ENCODE data around the gene RPS6KB2. TPM values are rescaled to one million over a fixed set of nuclear protein-coding genes. Genes with fewer than 3 reads are reported as not detected.

RPS6KB2 gene
- total and polyA plus RNA-seq, 7 donors = 27.1 to 70.2 (median 55.9) TPM

DNA sequence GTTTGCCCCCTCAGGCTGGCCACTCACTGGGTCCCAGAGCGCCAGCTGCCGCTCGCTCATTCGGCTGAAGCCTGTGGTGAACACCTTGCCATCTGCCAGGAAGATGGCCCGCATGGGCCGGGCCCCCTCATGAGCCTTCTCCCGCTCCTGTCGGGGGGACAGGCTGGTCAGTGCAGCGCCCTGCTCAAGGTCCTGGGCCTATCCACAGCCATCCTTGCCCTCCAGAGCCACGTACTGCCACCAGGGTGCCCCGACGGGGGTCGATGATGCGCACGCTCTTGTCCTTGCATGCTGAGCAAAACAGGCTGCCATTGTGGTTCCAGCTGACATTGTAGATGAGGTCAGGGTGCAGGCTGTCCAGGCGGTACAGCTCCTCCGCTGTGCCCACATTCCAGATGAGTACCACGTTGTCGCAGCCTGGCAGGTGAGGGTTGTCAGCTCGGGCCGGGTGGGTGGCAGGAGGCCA lies 12.8 kb downstream of the RPS6KB2 start:
- Histone ChIP-seq H3K27ac (peak overlapping the region in 2 of 4 donors; percentile 8 to 44), H3K4me1 (peaks cover 0 to 42% (median 27%) of the 10 kb centered on the region in 4 donors), H3K36me3 (peaks cover 0 to 49% (median 18%) of the 10 kb centered on the region in 4 donors), H3K4me3 (no peak overlapping the region), H3K27me3 (no peaks in the 10 kb centered on the region), H3K9me3 (no peaks in the 10 kb centered on the region)
- intact Hi-C loops (cut with DNase I) = no loop called here
- 86 to 91% methylated on average over 21 of the region's 21 CpGs for WGBS, 2 donors
- DNase-seq = no peak
- TF ChIP-seq, protein P1, sequence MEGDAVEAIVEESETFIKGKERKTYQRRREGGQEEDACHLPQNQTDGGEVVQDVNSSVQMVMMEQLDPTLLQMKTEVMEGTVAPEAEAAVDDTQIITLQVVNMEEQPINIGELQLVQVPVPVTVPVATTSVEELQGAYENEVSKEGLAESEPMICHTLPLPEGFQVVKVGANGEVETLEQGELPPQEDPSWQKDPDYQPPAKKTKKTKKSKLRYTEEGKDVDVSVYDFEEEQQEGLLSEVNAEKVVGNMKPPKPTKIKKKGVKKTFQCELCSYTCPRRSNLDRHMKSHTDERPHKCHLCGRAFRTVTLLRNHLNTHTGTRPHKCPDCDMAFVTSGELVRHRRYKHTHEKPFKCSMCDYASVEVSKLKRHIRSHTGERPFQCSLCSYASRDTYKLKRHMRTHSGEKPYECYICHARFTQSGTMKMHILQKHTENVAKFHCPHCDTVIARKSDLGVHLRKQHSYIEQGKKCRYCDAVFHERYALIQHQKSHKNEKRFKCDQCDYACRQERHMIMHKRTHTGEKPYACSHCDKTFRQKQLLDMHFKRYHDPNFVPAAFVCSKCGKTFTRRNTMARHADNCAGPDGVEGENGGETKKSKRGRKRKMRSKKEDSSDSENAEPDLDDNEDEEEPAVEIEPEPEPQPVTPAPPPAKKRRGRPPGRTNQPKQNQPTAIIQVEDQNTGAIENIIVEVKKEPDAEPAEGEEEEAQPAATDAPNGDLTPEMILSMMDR (IDR thresholded peaks at IDR 0.05) = no peak
- no peak for TF ChIP-seq EP300 (IDR thresholded peaks at IDR 0.05)
- no peak for TF ChIP-seq POLR2AphosphoS5 (IDR thresholded peaks at IDR 0.05)
- TF ChIP-seq POLR2A (IDR thresholded peaks at IDR 0.05) = no peak

DNA sequence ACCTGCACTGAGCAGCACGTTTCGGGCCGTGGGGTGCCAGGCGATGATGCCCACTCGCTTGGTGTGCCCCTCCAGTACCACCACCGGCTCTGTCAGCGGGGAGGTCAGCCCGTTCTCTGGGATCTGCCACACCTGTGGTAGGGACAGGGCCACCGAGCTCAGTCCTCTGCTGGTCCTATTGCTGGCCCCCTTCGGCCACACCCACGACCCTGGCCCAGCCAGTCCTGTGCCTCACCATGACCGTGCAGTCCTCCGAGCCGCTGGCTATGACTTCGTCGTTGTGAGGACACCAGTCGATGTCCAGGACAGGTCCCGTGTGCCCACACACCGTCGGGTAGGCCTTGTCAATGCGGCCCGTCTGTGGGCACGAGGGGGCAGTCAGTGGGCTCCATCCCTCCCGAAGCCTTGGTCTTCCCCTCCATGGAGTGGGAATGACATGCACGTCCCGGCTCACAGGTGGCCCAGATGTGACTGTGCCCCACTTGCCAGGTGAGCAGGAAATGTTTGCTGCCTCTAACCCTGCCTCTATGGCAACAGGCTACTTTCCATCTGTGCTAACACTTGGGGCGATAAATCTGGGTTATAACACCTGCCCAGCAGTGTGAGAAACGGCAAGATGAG lies 13.5 kb downstream of the RPS6KB2 start:
- intact Hi-C loops (cut with DNase I) = no loop called here
- H3K27ac ChIP-seq = peak overlapping the region in 3 of 4 donors; percentile 95 to 98 (median 96)
- TF ChIP-seq POLR2AphosphoS5 (IDR thresholded peaks at IDR 0.05) (no peak), POLR2A (IDR thresholded peaks at IDR 0.05) (no peak), EP300 (IDR thresholded peaks at IDR 0.05) (no peak)
- TF ChIP-seq, protein P1 (IDR thresholded peaks at IDR 0.05) = no peak
- peaks cover 0 to 48% (median 18%) of the 10 kb centered on the region in 4 donors for H3K36me3 ChIP-seq
- 78 to 83% methylated on average over 28 of the region's 28 CpGs for WGBS, 2 donors
- no peaks in the 10 kb centered on the region for H3K9me3 ChIP-seq
- no peaks in the 10 kb centered on the region for H3K27me3 ChIP-seq
- H3K4me1 ChIP-seq = peaks cover 0 to 35% (median 24%) of the 10 kb centered on the region in 4 donors
- H3K4me3 ChIP-seq = no peak overlapping the region
- DNase-seq = no peak

DNA sequence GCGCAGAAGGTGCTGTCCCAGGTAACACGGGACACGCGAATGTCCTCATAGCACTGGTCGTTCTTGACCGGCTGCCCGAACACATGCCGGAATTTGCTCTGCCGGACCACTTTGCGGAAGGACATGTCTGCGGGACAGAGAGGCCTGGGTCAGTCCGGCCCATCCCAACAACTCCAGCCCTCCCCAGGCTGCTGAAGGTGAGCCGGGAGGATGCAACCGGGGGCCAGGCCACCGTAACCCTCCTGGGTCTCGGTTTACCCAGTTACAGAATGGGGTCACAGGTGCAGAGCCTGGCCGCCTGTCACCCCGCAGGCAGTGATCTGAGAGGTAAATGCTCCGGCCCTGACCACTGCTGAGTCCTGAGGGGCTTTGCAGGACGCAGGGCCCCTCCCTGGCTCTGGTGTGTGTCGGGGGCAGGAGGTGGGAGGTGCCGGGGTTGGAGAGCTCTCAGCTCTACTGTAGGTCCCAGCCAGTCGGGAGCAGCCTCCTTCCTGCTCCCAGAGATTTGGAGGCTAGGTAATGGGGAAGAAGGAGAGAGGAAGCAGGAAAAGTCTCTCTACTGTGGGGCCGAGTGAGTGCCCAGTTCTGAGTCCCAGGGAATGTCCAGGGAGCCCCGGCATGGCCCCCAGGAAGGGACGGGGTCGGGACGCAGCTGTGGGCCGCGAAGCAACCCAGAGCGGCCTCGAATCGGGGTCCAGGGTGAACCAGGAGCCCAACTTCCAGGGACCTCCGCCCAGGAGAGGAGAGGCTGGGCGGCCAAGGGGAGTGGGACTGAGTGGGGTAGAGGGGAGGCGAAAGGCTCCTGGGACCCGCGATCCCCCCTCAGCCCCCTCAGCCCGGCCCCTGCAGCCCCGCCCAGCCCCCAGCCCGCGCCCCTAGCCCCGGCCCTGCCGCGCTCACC lies 14.5 kb downstream of the RPS6KB2 start:
- no peak for DNase-seq
- H3K9me3 ChIP-seq = no peaks in the 10 kb centered on the region
- 27 to 45% methylated on average over 45 of the region's 45 CpGs for WGBS, 2 donors
- TF ChIP-seq POLR2A (IDR thresholded peaks at IDR 0.05) = no peak
- TF ChIP-seq, protein P1 (IDR thresholded peaks at IDR 0.05) = no peak
- TF ChIP-seq POLR2AphosphoS5 (IDR thresholded peaks at IDR 0.05) = no peak
- TF ChIP-seq EP300 (IDR thresholded peaks at IDR 0.05) = no peak
- H3K4me3 ChIP-seq = peak overlapping the region; percentile 80 to 95 (median 86)
- intact Hi-C loops (cut with DNase I) = loop anchor here (1.0 kb wide), 2 partner anchors 14 to 22 kb away; partner anchors contain the start of gene RPS6KB2
- peaks cover 0 to 42% (median 16%) of the 10 kb centered on the region in 4 donors for H3K36me3 ChIP-seq
- peak overlapping the region; percentile 95 to 98 (median 96) for H3K27ac ChIP-seq
- peaks cover 0 to 31% (median 21%) of the 10 kb centered on the region in 4 donors for H3K4me1 ChIP-seq
- H3K27me3 ChIP-seq = no peaks in the 10 kb centered on the region

DNA sequence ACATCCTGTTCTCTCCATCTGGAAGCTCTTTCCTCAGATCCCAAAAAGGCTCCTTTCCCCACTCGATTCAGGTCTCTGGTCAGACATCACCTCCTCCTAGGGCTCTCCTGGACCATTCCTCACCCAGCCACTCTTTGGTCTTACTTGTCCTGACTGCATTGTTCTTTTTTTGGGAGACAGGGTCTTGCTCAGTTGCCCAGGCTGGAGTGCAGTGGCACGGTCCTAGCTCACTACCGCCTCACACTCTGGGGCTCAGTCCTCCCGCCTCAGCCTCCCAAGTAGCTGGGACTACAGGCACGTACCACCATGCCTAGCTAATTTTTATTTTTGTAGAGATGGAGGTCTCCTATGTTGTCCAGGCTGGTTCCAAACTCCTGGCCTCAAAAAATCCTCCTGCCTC lies 17.2 kb downstream of the RPS6KB2 start:
- Histone ChIP-seq H3K4me1 (peaks cover 0 to 24% (median 15%) of the 10 kb centered on the region in 4 donors), H3K9me3 (no peaks in the 10 kb centered on the region), H3K36me3 (peaks cover 0 to 18% (median 10%) of the 10 kb centered on the region in 4 donors), H3K27me3 (no peaks in the 10 kb centered on the region), H3K27ac (no peak overlapping the region), H3K4me3 (no peak overlapping the region)
- DNase-seq = no peak
- intact Hi-C loops (cut with DNase I) = no loop called here
- TF ChIP-seq POLR2A (IDR thresholded peaks at IDR 0.05) (no peak), EP300 (IDR thresholded peaks at IDR 0.05) (no peak), POLR2AphosphoS5 (IDR thresholded peaks at IDR 0.05) (no peak)
- TF ChIP-seq, protein P1 (IDR thresholded peaks at IDR 0.05) = no peak
- WGBS, 2 donors = 86 to 89% methylated on average over 5 of the region's 5 CpGs
